SW 1271 (cell line): Measurements from ENCODE around the gene STARD10.

Source experiments
- DNase-seq, 2 experiments: peaks; one replicate each; lab custom pipeline; 2025; lab: John Stamatoyannopoulos, UW

The STARD10 gene

DNA sequence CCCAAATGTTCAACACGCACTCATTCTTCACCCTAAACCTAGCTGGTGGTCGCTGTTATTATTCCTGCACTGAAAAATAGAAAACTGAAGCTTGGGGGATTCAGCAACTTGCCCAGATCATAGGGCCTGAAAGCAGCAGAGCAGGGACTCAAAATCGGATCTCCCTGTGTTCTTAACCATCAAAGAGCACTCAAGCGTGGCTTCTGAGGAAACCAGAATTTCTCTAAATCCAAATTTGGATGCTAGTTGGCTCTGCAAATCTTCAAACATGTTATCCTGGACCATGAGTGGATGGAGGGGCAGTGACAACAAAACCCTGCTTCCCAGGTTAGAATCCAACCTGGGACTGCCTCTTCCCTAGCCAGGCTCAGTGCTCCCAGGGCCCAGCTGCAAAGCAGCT lies 30.0 kb downstream of the STARD10 start:
- DNase-seq, result no peak

GRCh38 chr11:72762641-72763304 lies 31.1 kb downstream of the STARD10 start:
- no peak for DNase-seq

- no peak for DNase-seq
These were observed 33.1 kb downstream of the STARD10 start for GRCh38 chr11:72760539-72761405.

DNA sequence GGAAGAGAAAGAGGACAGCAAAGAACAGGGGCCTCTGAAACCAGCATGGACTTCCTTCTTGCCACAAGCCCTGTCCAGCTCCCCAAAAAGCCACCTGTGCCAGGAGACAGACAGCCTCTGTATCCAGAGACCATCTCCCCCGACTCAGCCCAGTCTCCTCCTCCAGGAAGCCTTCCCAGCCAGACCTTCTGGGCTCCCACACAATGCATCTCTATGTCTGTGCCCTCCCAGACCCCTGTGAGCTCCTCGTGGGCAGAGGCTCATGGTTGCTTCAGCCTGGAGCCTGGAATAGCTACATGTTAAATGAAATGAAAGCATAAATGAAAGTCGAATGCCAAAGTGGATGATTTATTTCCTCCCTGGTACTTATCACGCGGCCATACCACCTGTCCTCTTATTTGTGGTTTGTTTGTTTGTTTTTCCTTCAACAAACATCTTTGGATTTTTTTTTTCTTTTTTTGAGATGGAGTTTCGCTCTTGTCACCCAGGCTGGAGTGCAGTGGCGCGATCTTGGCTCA lies 34.3 kb downstream of the STARD10 start:
- DNase-seq, result no peak

- no peak for DNase-seq
These were observed 35.0 kb downstream of the STARD10 start for GRCh38 chr11:72758690-72759389.

- DNase-seq, result no peak
These were observed 35.5 kb downstream of the STARD10 start for GRCh38 chr11:72758304-72758689.

GRCh38 chr11:72755713-72756285 lies 38.0 kb downstream of the STARD10 start:
- no peak for DNase-seq

DNA sequence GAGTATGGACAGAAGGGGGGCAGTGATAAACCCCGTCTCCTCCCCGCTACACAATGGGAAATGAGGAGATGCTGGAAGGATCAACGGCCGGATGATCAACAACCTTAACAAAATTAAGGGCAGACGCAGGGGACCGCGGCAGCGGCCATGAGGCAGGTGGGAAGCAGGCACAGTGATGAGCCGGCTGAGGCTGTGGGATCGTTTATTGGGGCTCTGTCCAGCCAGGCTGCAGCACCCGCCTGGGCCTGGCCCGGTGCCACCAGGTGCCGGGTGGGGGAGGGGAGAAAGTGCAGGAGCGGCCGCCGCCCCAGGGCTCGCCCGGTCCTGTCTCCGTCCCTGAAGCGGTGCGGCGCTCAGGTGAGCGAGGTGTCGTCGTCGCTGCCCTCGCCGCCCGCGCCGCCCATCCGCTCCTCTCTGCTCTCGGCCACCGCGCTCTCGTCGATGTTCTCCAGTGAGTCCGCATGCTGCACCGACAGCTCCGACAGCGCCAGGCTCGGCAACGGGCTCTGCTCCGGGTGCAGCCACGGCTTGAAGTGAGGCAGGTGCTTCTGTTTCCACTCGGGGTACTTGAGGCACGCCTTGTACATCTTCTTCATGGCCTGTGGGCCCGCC lies 39.2 kb downstream of the STARD10 start:
- DNase-seq, result no peak

DNA sequence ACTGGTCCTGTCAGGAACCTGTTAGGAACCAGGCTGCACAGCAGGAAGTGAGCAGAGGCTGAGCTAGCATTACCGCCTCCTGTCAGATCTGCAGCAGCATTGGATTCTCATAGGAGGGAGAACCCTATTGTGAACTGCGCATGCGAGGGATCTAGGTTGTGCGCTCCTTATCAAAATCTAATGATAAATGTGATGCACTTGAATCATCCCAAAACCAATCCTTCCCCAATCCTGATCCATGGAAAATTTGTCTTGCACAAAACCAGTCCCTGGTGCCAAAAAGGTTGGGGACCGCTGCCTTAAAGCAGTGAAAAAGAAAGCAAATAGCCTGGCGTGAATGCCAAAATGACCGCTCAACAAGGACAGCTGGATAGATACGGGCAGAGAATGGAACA lies 39.7 kb downstream of the STARD10 start:
- no peak for DNase-seq

DNA sequence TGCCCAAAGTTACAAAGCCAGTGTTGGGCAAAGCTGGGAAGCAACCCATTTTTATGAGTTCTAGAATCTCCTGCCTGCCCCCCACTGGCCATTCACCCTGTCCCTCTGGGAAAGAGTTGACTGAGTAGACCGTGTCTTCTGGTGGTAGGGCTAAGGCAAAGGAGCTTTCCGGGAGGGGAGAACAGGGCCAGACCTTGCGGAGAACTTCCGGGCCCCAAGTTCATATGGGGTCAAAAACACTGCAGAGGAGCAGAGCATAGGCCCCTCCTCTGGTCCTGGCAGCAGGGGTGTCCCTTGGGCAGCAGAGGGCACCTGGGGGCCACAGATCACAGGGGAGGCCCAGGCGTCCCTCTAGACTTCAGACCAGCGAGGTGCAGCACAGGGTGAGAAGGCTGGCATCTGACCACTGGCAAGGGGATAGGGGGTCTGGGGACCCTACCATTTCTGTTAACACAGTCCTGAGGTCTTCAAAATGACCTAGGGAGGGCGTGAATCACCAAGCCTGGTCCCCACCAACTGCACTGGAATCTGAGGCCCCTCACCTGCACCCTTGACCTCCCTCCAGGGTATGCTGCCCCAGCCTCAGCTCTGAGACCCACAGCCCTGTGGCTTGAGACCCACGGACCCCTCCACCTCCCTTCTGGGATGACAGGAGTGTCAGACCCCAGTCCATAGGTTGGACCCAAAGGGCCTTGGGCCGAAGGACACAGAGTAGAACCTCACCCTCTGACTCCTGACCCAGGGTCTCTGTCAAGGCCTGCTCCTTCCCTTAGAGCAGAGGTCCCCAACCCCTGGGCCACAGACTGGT lies 40.3 kb downstream of the STARD10 start:
- no peak for DNase-seq

- DNase-seq, result peak; percentile 89
These were observed 41.5 kb downstream of the STARD10 start, which contains the start of gene ARAP1 for GRCh38 chr11:72752088-72752914. ARAP1 (minus strand) TSS chr11:72752408; CDS start chr11:72727128, 25,280 bp downstream.

DNA sequence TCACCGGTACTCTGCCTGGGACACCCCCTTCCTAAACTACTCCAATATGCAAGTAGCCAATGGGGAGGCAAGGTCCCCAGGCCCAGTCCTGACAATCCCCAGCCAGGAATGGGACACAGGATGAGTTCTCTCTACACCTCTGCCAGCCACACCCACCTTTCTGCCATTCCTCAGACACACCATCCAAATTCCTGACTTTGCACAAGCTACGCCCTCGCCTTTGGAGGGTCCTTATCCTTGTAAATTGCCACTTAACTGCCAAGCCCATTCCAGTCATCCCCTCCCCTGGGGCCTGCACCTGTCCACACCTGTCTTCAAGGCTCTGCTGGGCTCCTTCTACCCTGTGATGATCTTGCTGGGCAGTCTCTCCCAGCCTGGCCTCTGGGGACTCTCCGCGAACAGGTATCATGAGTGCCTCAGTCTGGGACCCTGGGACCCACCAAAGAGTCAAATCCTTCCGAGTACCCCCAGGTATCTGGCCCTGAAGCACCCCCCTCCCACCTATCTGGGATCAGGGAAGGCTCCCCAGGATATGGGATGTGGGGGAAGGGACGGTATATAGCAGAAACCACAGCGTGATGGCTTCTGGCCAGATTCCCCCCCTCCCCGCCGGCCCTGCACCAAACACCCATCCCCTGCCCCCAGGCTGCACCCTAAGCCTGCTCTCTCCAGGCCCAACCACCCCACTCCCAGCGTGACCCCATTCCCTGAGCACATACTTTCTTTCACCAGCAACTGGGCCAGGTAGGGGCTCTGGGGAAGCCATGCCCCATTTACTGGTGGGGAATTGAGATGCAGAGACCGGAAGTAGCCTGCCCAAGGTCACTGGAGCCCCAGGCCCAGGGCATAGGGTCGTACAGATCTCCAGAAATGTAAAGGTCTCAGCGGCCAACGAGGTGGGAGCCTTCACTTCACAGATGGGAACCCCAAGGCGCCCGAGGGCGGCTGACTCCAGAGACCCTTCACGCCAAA lies 42.4 kb downstream of the STARD10 start:
- DNase-seq, result no peak

DNA sequence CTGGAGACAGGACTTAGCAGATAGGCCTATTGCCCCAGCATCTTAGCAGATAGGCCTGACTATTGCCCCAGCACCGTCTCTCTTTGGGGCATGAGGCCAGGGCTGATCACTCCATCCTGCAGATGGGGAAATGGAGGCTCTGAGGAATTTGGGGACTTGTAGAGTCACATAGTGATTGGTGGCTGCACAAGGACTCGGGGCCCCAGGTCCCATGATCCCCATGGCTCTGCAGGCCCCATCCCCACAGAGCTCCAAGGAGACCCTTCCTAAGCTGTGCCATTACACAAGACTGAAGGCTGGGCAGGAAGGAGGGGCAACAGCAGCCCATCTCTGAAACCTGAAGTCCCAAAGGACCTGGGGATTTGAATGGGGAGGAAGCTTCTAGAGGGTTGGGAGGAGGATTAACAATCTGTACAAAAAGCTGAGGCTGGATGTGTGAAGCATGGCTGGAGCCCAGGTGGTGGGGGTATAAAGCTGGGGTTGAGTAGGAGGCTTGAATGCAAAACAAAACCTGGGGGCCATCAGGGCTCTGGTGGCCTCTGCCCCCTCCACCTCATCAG lies 43.2 kb downstream of the STARD10 start:
- no peak for DNase-seq

DNA sequence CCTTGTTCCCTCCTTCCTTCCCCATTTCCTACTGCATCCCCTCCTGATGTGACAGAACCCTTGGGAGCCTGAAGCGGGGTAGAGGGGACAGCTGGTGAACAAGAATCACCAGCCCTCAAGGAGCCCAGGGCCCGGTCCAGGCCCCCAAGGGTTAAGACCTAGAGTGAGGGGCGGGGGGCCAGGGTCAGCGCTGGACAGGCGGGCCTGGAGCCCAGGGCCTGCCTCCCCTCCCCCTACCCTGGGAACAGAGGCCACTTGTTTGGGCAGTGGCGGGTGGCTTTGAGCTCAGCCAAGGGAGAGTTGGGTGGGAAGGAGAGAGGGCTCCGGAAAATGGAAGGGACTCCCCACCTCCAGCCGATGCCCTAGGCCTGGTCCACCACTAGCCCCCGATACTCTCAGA lies 43.8 kb downstream of the STARD10 start:
- no peak for DNase-seq

GRCh38 chr11:72747289-72747855 lies 46.5 kb downstream of the STARD10 start:
- no peak for DNase-seq

- no peak for DNase-seq
These were observed 47.0 kb downstream of the STARD10 start for GRCh38 chr11:72746821-72747220.

GRCh38 chr11:72745925-72746550 lies 47.8 kb downstream of the STARD10 start:
- no peak for DNase-seq

DNA sequence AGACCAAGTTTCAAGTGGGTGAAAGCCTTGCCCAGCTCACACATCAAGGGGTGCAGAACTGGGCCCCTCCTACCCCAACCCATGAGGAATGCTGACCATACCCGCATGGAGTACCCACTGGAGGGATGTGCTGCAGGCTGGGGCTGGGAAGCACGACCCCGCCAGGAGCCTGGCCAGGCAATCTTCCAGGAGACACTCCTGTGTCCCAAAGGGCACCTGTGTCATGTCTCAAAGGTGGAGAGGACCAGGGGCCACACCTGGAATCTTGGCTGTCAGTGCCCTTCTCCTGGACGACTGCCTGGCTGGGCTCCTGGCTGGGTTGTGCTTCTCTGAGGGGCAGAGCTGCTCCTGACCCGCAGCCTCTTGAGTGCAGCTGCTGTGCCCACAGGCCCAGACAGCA lies 48.3 kb downstream of the STARD10 start:
- DNase-seq, result no peak
